Upper lobe of left lung (tissue), 4 donors: Measurements from ENCODE around the gene SMARCE1.

Experiments
- EP300 ChIP-seq, 4 donors: sonication (generic); formaldehyde crosslinking; IDR thresholded peaks; one replicate each; pipeline ENCODE4 v1.5.1; 2017; ENCODE audit warnings: antibody characterized with exemption in 4 of 4, control low read depth in 2 of 4
- POLR2A ChIP-seq, 4 donors: fragments of 450-650 bp; IDR thresholded peaks; one replicate each; pipeline ENCODE4 v1.5.1; 2016 to 2017; ENCODE audit warnings: antibody characterized with exemption in 4 of 4, mild to moderate bottlenecking in 2 of 4
- TF ChIP-seq, protein P1 (sequence below), 6 experiments: fragments of 450-650 bp in 4 of 6; fragments of 200-600 bp in 2 of 6; sonication (generic) in 2 of 6; IDR thresholded peaks; one replicate each; pipeline ENCODE4 v1.5.1; 2016 to 2019; ENCODE audit warnings: antibody characterized with exemption in 6 of 6

DNA sequence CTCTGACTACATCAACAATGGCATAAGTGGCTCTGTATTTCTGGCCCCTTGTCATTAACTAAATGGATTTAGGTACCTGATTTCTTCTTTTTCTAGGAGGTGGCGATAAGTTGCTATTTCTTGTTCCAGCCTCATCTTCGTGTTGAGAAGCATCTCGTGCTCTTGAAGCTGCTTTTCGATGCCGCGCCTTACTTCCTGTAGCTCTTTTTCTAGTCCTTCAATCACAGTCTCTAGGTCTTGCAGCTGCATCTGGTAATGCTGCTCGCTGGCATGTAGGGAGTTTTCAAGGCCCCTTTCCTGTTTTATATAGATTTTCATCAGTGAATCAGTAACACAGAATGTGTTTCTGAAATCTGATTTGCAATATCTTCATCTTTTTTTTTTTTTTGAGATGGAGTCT lies 12.3 kb upstream of the SMARCE1 start:
- TF ChIP-seq POLR2A (IDR thresholded peaks at IDR 0.05) (no peak), EP300 (IDR thresholded peaks at IDR 0.05) (no peak)
- TF ChIP-seq, protein P1, sequence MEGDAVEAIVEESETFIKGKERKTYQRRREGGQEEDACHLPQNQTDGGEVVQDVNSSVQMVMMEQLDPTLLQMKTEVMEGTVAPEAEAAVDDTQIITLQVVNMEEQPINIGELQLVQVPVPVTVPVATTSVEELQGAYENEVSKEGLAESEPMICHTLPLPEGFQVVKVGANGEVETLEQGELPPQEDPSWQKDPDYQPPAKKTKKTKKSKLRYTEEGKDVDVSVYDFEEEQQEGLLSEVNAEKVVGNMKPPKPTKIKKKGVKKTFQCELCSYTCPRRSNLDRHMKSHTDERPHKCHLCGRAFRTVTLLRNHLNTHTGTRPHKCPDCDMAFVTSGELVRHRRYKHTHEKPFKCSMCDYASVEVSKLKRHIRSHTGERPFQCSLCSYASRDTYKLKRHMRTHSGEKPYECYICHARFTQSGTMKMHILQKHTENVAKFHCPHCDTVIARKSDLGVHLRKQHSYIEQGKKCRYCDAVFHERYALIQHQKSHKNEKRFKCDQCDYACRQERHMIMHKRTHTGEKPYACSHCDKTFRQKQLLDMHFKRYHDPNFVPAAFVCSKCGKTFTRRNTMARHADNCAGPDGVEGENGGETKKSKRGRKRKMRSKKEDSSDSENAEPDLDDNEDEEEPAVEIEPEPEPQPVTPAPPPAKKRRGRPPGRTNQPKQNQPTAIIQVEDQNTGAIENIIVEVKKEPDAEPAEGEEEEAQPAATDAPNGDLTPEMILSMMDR (IDR thresholded peaks at IDR 0.05), result no peak
